PC-9 (cell line): ENCODE measurements around the gene PRKG1. TPM values are rescaled to one million over a fixed set of nuclear protein-coding genes. Genes with fewer than 3 reads are reported as not detected.

Source experiments
- BruUV-seq: library from RNA; stranded (reverse); fragments of 400-500 nt; replicated peaks from 2 replicates; lab custom pipeline; 2021; lab: Mats Ljungman, UMichigan
- CTCF ChIA-PET: fragments of 300-600 bp; sonication (Branson Sonifier 250); formaldehyde crosslinking; loops from one replicate; lab custom pipeline; 2022; ENCODE audit warnings: antibody characterized with exemption; lab: Charles Lee
- POLR2A ChIA-PET: fragments of 300-600 bp; sonication (Branson Sonifier 250); formaldehyde crosslinking; loops from one replicate; lab custom pipeline; 2022; ENCODE audit warnings: antibody characterized with exemption; ENCODE audit not compliant: unreplicated experiment; lab: Charles Lee
- DNase-seq, 2 experiments: peaks; one replicate each; pipeline versions ENCODE4 v3.0.0 to v3.0.0-alpha.2; 2015 to 2022; ENCODE audit warnings: mixed read lengths in 1 of 2
- H2AFZ ChIP-seq: fragments of 200-600 bp; sonication (generic); 2 replicates; pipeline ENCODE4 v1.8.1; 2017; ENCODE audit warnings: antibody characterized with exemption
- H3F3A ChIP-seq: fragments of 200-600 bp; sonication (generic); 2 replicates; pipeline ENCODE4 v1.8.1; 2017; ENCODE audit warnings: antibody characterized with exemption, mild to moderate bottlenecking, low read depth; ENCODE audit not compliant: insufficient read depth
- H3K27ac ChIP-seq: fragments of 200-600 bp; sonication (generic); 2 replicates; pipeline ENCODE4 v1.6.1; 2016; ENCODE audit warnings: mixed run types
- H3K27me3 ChIP-seq: fragments of 200-600 bp; sonication (generic); 2 replicates; pipeline ENCODE4 v1.6.1; 2016; ENCODE audit warnings: low read depth, mixed run types; ENCODE audit not compliant: insufficient read depth
- H3K36me3 ChIP-seq: fragments of 200-600 bp; sonication (generic); 2 replicates; pipeline ENCODE4 v1.6.1; 2016; ENCODE audit warnings: low read depth, mixed run types
- H3K4me1 ChIP-seq: fragments of 200-600 bp; sonication (generic); replicated peaks from 2 replicates; pipeline ENCODE4 v1.6.1; 2016; ENCODE audit warnings: mixed run types; ENCODE audit not compliant: insufficient read depth
- H3K4me2 ChIP-seq: fragments of 200-600 bp; sonication (generic); 2 replicates; pipeline ENCODE4 v1.6.1; 2017; ENCODE audit warnings: mixed run types
- H3K4me3 ChIP-seq: fragments of 200-600 bp; sonication (generic); 2 replicates; pipeline ENCODE4 v1.6.1; 2016; ENCODE audit warnings: mixed run types
- H3K79me2 ChIP-seq: fragments of 200-600 bp; sonication (generic); 2 replicates; pipeline ENCODE4 v1.6.1; 2017; ENCODE audit warnings: low read depth, mixed run types
- H3K9me2 ChIP-seq: fragments of 200-600 bp; sonication (generic); 2 replicates; pipeline ENCODE4 v1.8.1; 2017; ENCODE audit warnings: mild to moderate bottlenecking; ENCODE audit not compliant: insufficient read depth
- H3K9me3 ChIP-seq: fragments of 200-600 bp; sonication (generic); 2 replicates; pipeline ENCODE4 v1.8.1; 2016; ENCODE audit warnings: low read depth; ENCODE audit not compliant: insufficient read depth
- H4K20me1 ChIP-seq: fragments of 200-600 bp; sonication (generic); 2 replicates; pipeline ENCODE4 v1.8.1; 2017; ENCODE audit not compliant: insufficient read depth
- EZH2 ChIP-seq: fragments of 200-600 bp; sonication (generic); IDR thresholded peaks from 2 replicates; pipeline ENCODE4 v1.8.0; 2017; ENCODE audit warnings: antibody characterized with exemption, low read depth
- intact Hi-C: fragments of 100-400 bp; cut with micrococcal nuclease; formaldehyde crosslinking; loops from one replicate; pipeline ENCODE4 v1.10.0; 2022; ENCODE audit not compliant: unreplicated experiment
- total RNA-seq: library from RNA; stranded (reverse); gene quantifications from 2 replicates; pipeline ENCODE4 v1.2.3, GENCODE V29; 2021
- TF ChIP-seq, protein P1 (sequence below): fragments of 200-600 bp; sonication (generic); conservative IDR thresholded peaks from 2 replicates; pipeline ENCODE4 v1.6.1; 2017; ENCODE audit warnings: mixed run types, antibody characterized with exemption, mild to moderate bottlenecking, moderate library complexity

Gene PRKG1
- total RNA-seq, 1 experiment from 2014 or later, result 0.70 TPM

DNA sequence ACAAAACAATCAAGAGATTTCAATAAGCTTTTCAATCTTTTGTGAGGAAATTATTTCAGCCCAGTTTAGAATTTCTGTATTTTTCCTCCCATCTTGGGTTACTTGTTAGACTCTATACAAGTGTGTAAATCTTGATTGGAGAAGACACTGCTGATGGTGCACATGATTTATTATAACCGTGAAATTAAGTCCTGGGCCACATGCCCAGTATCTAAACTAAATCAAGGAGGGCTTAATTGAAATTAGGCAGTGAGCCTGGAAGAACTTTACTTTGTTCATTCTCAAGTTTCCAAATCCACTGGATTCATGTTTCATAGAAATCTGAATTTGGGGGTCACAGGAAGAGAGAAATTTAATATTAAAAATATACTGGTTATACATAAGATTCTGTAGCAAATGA, 580.6 kb downstream of the PRKG1 start:
- H3K27me3 ChIP-seq, result no peaks in the 10 kb centered on the region
- no peaks in the 10 kb centered on the region for H3F3A ChIP-seq
- DNase-seq, result no peak
- no peak overlapping the region for H3K4me3 ChIP-seq
- H3K79me2 ChIP-seq, result no peaks in the 10 kb centered on the region
- H3K36me3 ChIP-seq, result no peaks in the 10 kb centered on the region
- intact Hi-C loops, result no loop called here
- BruUV-seq, result no TSS peak
- no peak overlapping the region for H2AFZ ChIP-seq
- H3K9me3 ChIP-seq, result no peaks in the 10 kb centered on the region
- no peak for TF ChIP-seq EZH2
- TF ChIP-seq, protein P1, sequence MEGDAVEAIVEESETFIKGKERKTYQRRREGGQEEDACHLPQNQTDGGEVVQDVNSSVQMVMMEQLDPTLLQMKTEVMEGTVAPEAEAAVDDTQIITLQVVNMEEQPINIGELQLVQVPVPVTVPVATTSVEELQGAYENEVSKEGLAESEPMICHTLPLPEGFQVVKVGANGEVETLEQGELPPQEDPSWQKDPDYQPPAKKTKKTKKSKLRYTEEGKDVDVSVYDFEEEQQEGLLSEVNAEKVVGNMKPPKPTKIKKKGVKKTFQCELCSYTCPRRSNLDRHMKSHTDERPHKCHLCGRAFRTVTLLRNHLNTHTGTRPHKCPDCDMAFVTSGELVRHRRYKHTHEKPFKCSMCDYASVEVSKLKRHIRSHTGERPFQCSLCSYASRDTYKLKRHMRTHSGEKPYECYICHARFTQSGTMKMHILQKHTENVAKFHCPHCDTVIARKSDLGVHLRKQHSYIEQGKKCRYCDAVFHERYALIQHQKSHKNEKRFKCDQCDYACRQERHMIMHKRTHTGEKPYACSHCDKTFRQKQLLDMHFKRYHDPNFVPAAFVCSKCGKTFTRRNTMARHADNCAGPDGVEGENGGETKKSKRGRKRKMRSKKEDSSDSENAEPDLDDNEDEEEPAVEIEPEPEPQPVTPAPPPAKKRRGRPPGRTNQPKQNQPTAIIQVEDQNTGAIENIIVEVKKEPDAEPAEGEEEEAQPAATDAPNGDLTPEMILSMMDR, result no peak
- POLR2A ChIA-PET, result no interaction called here
- H3K4me1 ChIP-seq, result no peaks in the 10 kb centered on the region
- CTCF ChIA-PET, result no interaction called here
- no peaks in the 10 kb centered on the region for H4K20me1 ChIP-seq
- H3K9me2 ChIP-seq, result no peaks in the 10 kb centered on the region
- H3K27ac ChIP-seq, result no peak overlapping the region
- H3K4me2 ChIP-seq, result no peak overlapping the region

DNA sequence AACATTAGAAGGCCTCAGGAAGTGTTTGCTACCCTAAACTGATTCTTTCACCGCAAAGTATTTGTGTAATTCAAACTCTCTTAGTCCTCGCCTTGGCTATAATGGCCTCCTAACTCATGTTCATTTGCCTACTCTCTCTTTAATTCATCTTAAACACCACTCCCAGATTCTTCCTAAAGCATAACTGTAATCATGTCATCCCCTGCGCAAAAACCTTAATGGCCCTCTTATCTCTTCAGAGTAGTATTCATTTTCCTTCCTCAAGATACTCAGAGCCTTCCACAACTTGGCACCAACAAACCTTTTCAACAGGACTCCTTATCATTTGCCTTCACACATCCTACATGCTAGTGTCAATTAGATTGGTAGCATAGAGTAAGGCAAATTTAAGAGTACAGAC, 582.2 kb downstream of the PRKG1 start:
- intact Hi-C loops, result no loop called here
- Histone ChIP-seq H3K9me3 (no peaks in the 10 kb centered on the region), H3K27me3 (no peaks in the 10 kb centered on the region), H3K79me2 (no peaks in the 10 kb centered on the region), H2AFZ (no peak overlapping the region), H3K9me2 (no peaks in the 10 kb centered on the region), H3K4me3 (no peak overlapping the region), H3K4me2 (no peak overlapping the region), H3K4me1 (no peaks in the 10 kb centered on the region), H4K20me1 (no peaks in the 10 kb centered on the region), H3F3A (no peaks in the 10 kb centered on the region), H3K27ac (no peak overlapping the region), H3K36me3 (no peaks in the 10 kb centered on the region)
- no TSS peak for BruUV-seq
- ChIA-PET CTCF (no interaction called here), POLR2A (no interaction called here)
- DNase-seq, result no peak
- no peak for TF ChIP-seq EZH2
- TF ChIP-seq, protein P1, result no peak

DNA sequence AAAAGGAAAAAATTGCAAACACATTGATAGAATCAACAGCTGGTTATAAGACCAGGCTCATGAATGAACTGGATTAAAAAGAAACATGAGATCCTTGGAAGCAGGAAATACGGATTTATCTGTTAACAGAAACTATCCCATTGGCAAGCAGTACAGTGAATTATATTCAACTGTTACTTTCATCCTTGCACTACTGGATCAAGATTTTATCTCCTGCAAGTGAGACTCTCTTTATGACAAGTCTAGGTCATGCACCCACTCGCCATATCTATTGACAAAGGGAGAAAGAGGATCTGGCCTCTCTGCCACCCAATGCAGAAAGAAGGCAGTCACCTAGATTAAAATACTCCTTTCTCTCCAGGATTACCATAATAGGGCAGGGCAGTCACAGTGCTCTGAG, 583.7 kb downstream of the PRKG1 start:
- ChIA-PET CTCF (no interaction called here), POLR2A (no interaction called here)
- Histone ChIP-seq H3K79me2 (no peaks in the 10 kb centered on the region), H4K20me1 (no peaks in the 10 kb centered on the region), H3K9me3 (no peaks in the 10 kb centered on the region), H3K27me3 (no peaks in the 10 kb centered on the region), H3K9me2 (no peaks in the 10 kb centered on the region), H2AFZ (no peak overlapping the region), H3F3A (no peaks in the 10 kb centered on the region), H3K36me3 (no peaks in the 10 kb centered on the region), H3K4me2 (no peak overlapping the region), H3K27ac (no peak overlapping the region), H3K4me1 (no peaks in the 10 kb centered on the region), H3K4me3 (no peak overlapping the region)
- intact Hi-C loops, result no loop called here
- BruUV-seq, result no TSS peak
- TF ChIP-seq EZH2, result no peak
- TF ChIP-seq, protein P1, result no peak
- no peak for DNase-seq
